Breast epithelium (tissue), 4 donors: ENCODE measurements around the gene FBXW12. TPM values are rescaled to one million over a fixed set of nuclear protein-coding genes. Genes with fewer than 3 reads are reported as not detected.
A peak's percentile ranks its signal among the peaks of the same experiment; 100 is the strongest.

Experiments
- DNase-seq, 2 donors: peaks; one replicate each; pipeline ENCODE4 v3.0.0-alpha.2; 2019; ENCODE audit warnings: low spot score in 2 of 2
- H3K27ac ChIP-seq, 2 donors: fragments of 200-600 bp; sonication (generic) in 1 of 2; one replicate each; pipeline ENCODE4 v1.5.1; 2016 to 2019; ENCODE audit warnings: mild to moderate bottlenecking in 1 of 2
- H3K27me3 ChIP-seq, 2 donors: fragments of 200-600 bp; sonication (generic) in 1 of 2; one replicate each; pipeline versions ENCODE4 v1.5.1 to v1.6.0; 2017 to 2019; ENCODE audit warnings: control low read depth in 1 of 2, mild to moderate bottlenecking in 1 of 2
- H3K36me3 ChIP-seq: fragments of 200-600 bp; one replicate; pipeline ENCODE4 v1.5.1; 2019
- H3K4me1 ChIP-seq, 2 donors: fragments of 200-600 bp; sonication (generic); one replicate each; pipeline ENCODE4 v1.5.1; 2016 to 2019; ENCODE audit warnings: control low read depth in 1 of 2
- H3K4me3 ChIP-seq, 3 donors: fragments of 200-600 bp; sonication (generic); 1 replicate in 2 of 3; 2 replicates in 1 of 3; pipeline ENCODE4 v1.5.1; 2016 to 2019; ENCODE audit warnings: mild to moderate bottlenecking in 3 of 3, moderate library complexity in 2 of 3
- H3K9me3 ChIP-seq, 2 donors: fragments of 200-600 bp; sonication (generic) in 1 of 2; one replicate each; pipeline ENCODE4 v1.5.1; 2016 to 2019; ENCODE audit warnings: control low read depth in 1 of 2
- POLR2A ChIP-seq: fragments of 450-650 bp; IDR thresholded peaks from one replicate; pipeline ENCODE4 v1.6.1; 2016; ENCODE audit warnings: antibody characterized with exemption, mild to moderate bottlenecking, moderate library complexity
- POLR2AphosphoS5 ChIP-seq, 3 donors: sonication (generic); formaldehyde crosslinking; IDR thresholded peaks; one replicate each; pipeline ENCODE4 v1.6.1; 2017; ENCODE audit warnings: antibody characterized with exemption in 3 of 3
- intact Hi-C: fragments of 100-400 bp; cut with DNase I; formaldehyde crosslinking; loops from one replicate; pipeline ENCODE4 v1.15.1; 2023; ENCODE audit warnings: low total_unique reads
- total RNA-seq, 3 donors: library from RNA; depleted of rRNA; stranded (reverse); fragments of >200 nt; gene quantifications; one replicate each; pipeline ENCODE4 v1.1.0, GENCODE V29; 2016
- TF ChIP-seq, protein P1 (sequence below), 3 donors: fragments of 450-650 bp; IDR thresholded peaks; one replicate each; pipeline ENCODE4 v1.5.1; 2016 to 2017; ENCODE audit warnings: antibody characterized with exemption in 3 of 3, mild to moderate bottlenecking in 3 of 3, moderate library complexity in 3 of 3

FBXW12 gene
- total RNA-seq, 3 donors from 2014 or later: 0.32 to 0.66 TPM; not detected in 1

DNA sequence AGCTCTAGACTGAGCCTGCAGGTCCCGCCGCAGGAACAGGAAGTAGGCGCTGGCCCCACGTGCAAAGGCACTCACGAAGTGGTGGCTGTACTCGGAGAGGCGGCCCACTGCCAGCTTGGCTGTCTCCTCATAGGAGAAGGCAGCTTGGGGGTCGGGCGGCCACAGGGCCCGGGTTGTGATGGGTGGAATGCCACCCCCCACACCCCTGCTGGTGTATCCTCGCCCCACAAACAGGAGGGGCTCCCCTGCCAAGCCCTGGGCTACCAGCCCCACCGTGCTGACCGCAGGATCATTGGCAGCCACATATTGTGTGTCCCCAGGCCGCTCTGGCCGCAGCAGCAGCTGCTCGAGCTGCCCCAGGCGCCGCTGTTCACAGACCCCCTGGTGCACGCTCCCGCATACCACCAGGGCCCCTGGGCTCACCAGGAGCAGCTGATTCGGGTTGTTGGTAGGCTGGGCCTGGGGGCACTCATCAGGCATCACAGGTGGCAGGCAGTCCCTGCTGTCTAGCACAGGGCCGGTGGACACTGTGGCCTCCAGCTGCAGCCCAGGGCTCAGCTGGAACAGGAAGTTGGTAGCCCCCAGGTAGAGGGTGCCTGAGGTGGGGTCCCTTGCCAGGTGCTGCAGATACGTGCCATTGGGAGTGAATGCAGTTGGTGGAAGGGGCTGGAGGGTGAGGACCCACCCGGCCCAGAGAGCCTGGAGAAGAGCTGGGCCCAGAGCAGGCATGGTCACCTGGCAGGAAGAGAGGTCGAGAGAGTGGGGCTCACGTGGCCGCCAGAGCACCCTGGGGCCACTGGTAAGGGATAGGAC lies 52.1 kb downstream of the FBXW12 start:
- Histone ChIP-seq H3K27ac (peak overlapping the region in 1 of 2 donors; percentile 43), H3K4me1 (peaks cover 3 to 29% of the 10 kb centered on the region in 2 donors), H3K9me3 (no peaks in the 10 kb centered on the region), H3K4me3 (no peak overlapping the region), H3K36me3 (no peaks in the 10 kb centered on the region), H3K27me3 (no peaks in the 10 kb centered on the region)
- DNase-seq: no peak
- TF ChIP-seq POLR2A (no peak), POLR2AphosphoS5 (IDR thresholded peaks at IDR 0.05) (no peak)
- TF ChIP-seq, protein P1, sequence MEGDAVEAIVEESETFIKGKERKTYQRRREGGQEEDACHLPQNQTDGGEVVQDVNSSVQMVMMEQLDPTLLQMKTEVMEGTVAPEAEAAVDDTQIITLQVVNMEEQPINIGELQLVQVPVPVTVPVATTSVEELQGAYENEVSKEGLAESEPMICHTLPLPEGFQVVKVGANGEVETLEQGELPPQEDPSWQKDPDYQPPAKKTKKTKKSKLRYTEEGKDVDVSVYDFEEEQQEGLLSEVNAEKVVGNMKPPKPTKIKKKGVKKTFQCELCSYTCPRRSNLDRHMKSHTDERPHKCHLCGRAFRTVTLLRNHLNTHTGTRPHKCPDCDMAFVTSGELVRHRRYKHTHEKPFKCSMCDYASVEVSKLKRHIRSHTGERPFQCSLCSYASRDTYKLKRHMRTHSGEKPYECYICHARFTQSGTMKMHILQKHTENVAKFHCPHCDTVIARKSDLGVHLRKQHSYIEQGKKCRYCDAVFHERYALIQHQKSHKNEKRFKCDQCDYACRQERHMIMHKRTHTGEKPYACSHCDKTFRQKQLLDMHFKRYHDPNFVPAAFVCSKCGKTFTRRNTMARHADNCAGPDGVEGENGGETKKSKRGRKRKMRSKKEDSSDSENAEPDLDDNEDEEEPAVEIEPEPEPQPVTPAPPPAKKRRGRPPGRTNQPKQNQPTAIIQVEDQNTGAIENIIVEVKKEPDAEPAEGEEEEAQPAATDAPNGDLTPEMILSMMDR (IDR thresholded peaks at IDR 0.05): no peak
- intact Hi-C loops: no loop called here

DNA sequence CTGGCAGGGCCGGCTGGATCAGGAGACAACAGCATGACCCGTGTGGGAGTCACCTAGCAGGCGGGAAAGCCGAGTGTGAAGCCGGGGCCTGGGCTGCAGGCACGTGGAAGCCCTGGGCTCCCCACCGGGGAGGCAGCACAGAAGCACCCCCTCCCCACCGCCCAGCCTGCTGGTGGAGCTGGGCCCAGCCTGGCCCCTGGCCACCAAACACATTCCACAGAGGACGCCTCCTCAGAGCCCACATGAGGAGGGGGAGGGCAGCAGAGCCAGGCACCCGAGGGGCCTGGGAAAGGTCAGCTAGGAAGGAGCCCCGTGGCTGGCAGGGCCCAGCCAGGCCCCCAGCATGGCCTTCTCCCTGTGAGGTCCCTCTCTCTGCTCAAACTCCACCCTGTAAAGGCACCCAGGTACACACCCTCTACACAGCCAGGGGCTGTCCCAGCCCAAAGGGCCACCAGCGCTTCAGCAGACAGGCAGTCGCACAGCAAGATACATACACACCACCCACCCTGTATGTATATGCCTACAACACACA lies 53.3 kb downstream of the FBXW12 start:
- Histone ChIP-seq H3K27me3 (no peaks in the 10 kb centered on the region), H3K4me3 (peak overlapping the region in 2 of 3 donors; percentile 73 to 95), H3K9me3 (no peaks in the 10 kb centered on the region), H3K36me3 (no peaks in the 10 kb centered on the region), H3K4me1 (peaks cover 6 to 30% of the 10 kb centered on the region in 2 donors), H3K27ac (peak overlapping the region; percentile 43 to 74)
- TF ChIP-seq POLR2AphosphoS5 (IDR thresholded peaks at IDR 0.05): no peak
- TF ChIP-seq, protein P1 (IDR thresholded peaks at IDR 0.05): no peak
- TF ChIP-seq POLR2A: no peak
- DNase-seq: no peak
- intact Hi-C loops: no loop called here

DNA sequence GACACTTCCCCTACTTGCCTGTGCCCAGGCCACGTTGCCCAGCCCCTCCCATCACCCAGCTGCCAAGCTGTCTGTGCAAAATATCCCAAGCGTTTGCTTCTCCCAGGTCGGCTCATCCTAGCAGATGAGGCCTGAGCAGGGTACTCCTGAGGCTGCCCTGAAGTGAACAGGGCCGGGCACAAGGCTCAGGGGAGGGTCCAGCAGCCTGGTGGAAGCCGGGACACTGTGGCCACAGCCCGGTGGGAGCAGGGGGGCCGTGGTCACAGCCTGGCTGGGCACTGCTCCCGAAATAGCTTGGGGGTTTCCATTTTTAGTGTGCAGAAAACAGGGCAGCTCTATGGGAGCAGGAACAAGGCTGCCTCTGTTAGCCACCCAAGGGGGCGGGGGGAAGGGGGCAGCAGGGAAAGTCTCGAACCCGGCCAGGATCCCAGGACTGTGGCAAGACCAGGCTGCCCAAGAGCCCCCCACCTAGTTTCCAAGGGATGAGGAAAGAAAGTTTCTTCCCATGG lies 54.4 kb downstream of the FBXW12 start:
- TF ChIP-seq POLR2AphosphoS5 (IDR thresholded peaks at IDR 0.05) (no peak), POLR2A (no peak)
- TF ChIP-seq, protein P1 (IDR thresholded peaks at IDR 0.05): no peak
- Histone ChIP-seq H3K9me3 (no peaks in the 10 kb centered on the region), H3K27me3 (no peaks in the 10 kb centered on the region), H3K4me1 (peaks cover 12 to 41% of the 10 kb centered on the region in 2 donors), H3K27ac (peak overlapping the region; percentile 74 to 96), H3K4me3 (peak overlapping the region; percentile 73 to 95 (median 88)), H3K36me3 (no peaks in the 10 kb centered on the region)
- no peak for DNase-seq
- intact Hi-C loops: no loop called here

DNA sequence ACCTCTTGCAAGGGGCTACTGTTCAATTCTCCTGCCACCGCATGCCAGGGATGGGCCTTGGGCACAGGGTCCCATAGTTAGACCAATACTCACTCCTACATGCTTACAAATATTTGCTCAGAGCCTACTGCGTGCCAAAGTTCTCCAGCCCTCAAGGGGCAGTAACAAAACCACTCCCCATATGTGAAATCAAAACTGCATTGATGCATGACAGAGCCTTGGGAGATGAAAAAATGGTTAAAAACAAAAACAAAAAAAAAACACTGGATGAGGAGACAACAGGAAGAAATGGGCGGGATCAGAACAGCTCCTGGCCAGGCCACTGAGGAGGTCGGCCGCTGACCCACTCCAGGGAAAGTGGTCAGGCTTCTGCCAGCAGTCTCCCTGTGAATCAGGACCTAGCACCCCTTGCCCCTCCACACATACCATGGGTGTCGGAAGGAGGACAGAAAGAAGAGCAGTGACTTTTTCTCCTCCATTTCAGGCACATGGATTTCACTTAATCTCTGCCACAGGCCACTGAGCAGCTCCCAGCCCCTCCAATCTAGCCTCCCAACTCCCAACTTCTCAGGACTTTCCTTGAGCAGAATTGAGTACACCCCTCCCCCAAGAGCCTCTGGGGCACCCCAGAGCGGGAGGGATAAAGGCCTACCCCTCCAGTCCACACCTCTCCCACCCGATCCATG lies 55.1 kb downstream of the FBXW12 start:
- no peak for DNase-seq
- Histone ChIP-seq H3K4me3 (peak overlapping the region; percentile 73 to 95 (median 88)), H3K27me3 (no peaks in the 10 kb centered on the region), H3K36me3 (no peaks in the 10 kb centered on the region), H3K27ac (peak overlapping the region; percentile 96), H3K4me1 (peaks cover 12 to 42% of the 10 kb centered on the region in 2 donors), H3K9me3 (no peaks in the 10 kb centered on the region)
- TF ChIP-seq POLR2AphosphoS5 (IDR thresholded peaks at IDR 0.05) (no peak), POLR2A (no peak)
- TF ChIP-seq, protein P1 (IDR thresholded peaks at IDR 0.05): no peak
- intact Hi-C loops: no loop called here
